GM23248 (cell line): ENCODE results near the gene LCTL.

Source experiments
- EZH2 ChIP-seq: fragments of 200-600 bp; sonication (generic); IDR thresholded peaks from 2 replicates; pipeline ENCODE4 v1.6.1; 2018; ENCODE audit warnings: antibody characterized with exemption, mild to moderate bottlenecking; ENCODE audit not compliant: insufficient read depth, poor library complexity, severe bottlenecking
- EZH2phosphoT487 ChIP-seq: fragments of 200-600 bp; sonication (generic); IDR thresholded peaks from 2 replicates; pipeline ENCODE4 v1.6.1; 2018; ENCODE audit warnings: antibody characterized with exemption, moderate library complexity, mild to moderate bottlenecking, low read depth; ENCODE audit not compliant: insufficient read depth

GRCh38 chr15:66588537-66588936 is 22.7 kb upstream of the LCTL start:
- TF ChIP-seq EZH2 (no peak), EZH2phosphoT487 (no peak)
